Spleen (tissue), 13 donors: ENCODE measurements around the gene SLC22A7. TPM values are rescaled to one million over a fixed set of nuclear protein-coding genes. Genes with fewer than 3 reads are reported as not detected.

Experiments used
- DNase-seq: peaks from one replicate; pipeline ENCODE4 v3.0.0-alpha.2; 2020
- H3K27ac ChIP-seq, 8 donors: fragments of 200-600 bp; sonication (generic) in 7 of 8; 1 replicate in 4 of 8; 2 replicates in 4 of 8; pipeline versions ENCODE4 v1.5.0 to v1.8.0; 2016 to 2021; ENCODE audit warnings: inconsistent platforms in 4 of 8, mild to moderate bottlenecking in 4 of 8, moderate library complexity in 1 of 8
- H3K27me3 ChIP-seq, 7 donors: fragments of 200-600 bp; sonication (generic) in 6 of 7; replicated peaks in 1 of 7; 1 replicate in 4 of 7; 2 replicates in 3 of 7; pipeline versions ENCODE4 v1.5.0 to v1.8.0; 2016 to 2021; ENCODE audit warnings: inconsistent platforms in 3 of 7, mild to moderate bottlenecking in 1 of 7
- H3K36me3 ChIP-seq, 6 donors: fragments of 200-600 bp; sonication (generic) in 5 of 6; 1 replicate in 4 of 6; 2 replicates in 2 of 6; pipeline versions ENCODE4 v1.5.0 to v1.8.0; 2016 to 2021; ENCODE audit warnings: inconsistent platforms in 2 of 6
- H3K4me1 ChIP-seq, 6 donors: fragments of 200-600 bp; sonication (generic) in 5 of 6; 1 replicate in 3 of 6; 2 replicates in 3 of 6; pipeline versions ENCODE4 v1.5.0 to v1.8.0; 2016 to 2021; ENCODE audit warnings: inconsistent platforms in 3 of 6
- H3K4me3 ChIP-seq, 8 donors: fragments of 200-600 bp; sonication (generic) in 7 of 8; 1 replicate in 4 of 8; 2 replicates in 4 of 8; pipeline versions ENCODE4 v1.5.0 to v1.8.0; 2016 to 2021; ENCODE audit warnings: inconsistent platforms in 4 of 8, mild to moderate bottlenecking in 4 of 8, moderate library complexity in 2 of 8
- H3K9me3 ChIP-seq, 8 donors: fragments of 200-600 bp; sonication (generic) in 7 of 8; 1 replicate in 4 of 8; 2 replicates in 4 of 8; pipeline versions ENCODE4 v1.5.0 to v1.8.0; 2016 to 2021; ENCODE audit warnings: inconsistent platforms in 4 of 8
- POLR2A ChIP-seq, 3 donors: fragments of 450-650 bp; IDR thresholded peaks; one replicate each; pipeline ENCODE4 v1.5.1; 2017; ENCODE audit warnings: antibody characterized with exemption in 3 of 3, mild to moderate bottlenecking in 1 of 3
- POLR2AphosphoS5 ChIP-seq, 3 donors: sonication (generic); formaldehyde crosslinking; IDR thresholded peaks; one replicate each; pipeline ENCODE4 v1.5.1; 2017; ENCODE audit warnings: antibody characterized with exemption in 3 of 3
- WGBS, 5 donors: extraction: QIAGEN DNeasy Blood & Tissue Kit in 3 of 5; methylation state at CpG; one replicate each; pipeline versions ENCODE4 v1.1.5 to v1.1.7; 2013 to 2018; 5-methylcytosine and 5-hydroxymethylcytosine counted together
- intact Hi-C: fragments of 100-400 bp; cut with DNase I; formaldehyde crosslinking; loops from one replicate; pipeline ENCODE4 v1.15.0; 2023; ENCODE audit warnings: low total_unique reads
- long read RNA-seq, 2 donors: transcript quantifications; one replicate each; lab custom pipeline, GENCODE V29; 2026
- polyA plus RNA-seq, 3 donors: library from polyadenylated mRNA; stranded (reverse); fragments of 200-250 nt; gene quantifications; one replicate each; pipeline ENCODE4 v1.2.1, GENCODE V29; 2013
- total RNA-seq, 7 donors: library from RNA; depleted of rRNA in 3 of 7; stranded (reverse); fragments of >200 nt in 3 of 7; fragmentation: NEBNext Ultra II Directional in 4 of 7; extraction: Animal tissue kit (Norgen Biotek cat#: 25700) in 4 of 7; gene quantifications; one replicate each; pipeline versions ENCODE4 v1.1.0 to v1.2.1, GENCODE V29; 2016 to 2021
- TF ChIP-seq, protein P1 (sequence below), 11 experiments: fragments of 200-600 bp in 7 of 11; fragments of 450-650 bp in 4 of 11; sonication (generic) in 4 of 11; IDR thresholded peaks in 8 of 11; conservative IDR thresholded peaks in 3 of 11; 1 replicate in 7 of 11; 2 replicates in 4 of 11; pipeline versions ENCODE4 v1.4.0 to v1.8.0; 2016 to 2021; ENCODE audit warnings: antibody characterized with exemption in 11 of 11, inconsistent platforms in 4 of 11, mild to moderate bottlenecking in 1 of 11
- donor health status: healthy with polysubstance abuse.
- donor health status: DM: no; HTN: no; CAD: no; lungs with moderate emphysema.
- donor health status: DM: no; HTN: no; CAD: no.
- donor health status: Bipolar disorder and iron deficiency.
- donor health status: healthy.
- donor health status: DM: no; HTN: no; CAD: no.
- donor health status: DM: yes; HTN: yes; CAD: no.

SLC22A7 gene, protein sequence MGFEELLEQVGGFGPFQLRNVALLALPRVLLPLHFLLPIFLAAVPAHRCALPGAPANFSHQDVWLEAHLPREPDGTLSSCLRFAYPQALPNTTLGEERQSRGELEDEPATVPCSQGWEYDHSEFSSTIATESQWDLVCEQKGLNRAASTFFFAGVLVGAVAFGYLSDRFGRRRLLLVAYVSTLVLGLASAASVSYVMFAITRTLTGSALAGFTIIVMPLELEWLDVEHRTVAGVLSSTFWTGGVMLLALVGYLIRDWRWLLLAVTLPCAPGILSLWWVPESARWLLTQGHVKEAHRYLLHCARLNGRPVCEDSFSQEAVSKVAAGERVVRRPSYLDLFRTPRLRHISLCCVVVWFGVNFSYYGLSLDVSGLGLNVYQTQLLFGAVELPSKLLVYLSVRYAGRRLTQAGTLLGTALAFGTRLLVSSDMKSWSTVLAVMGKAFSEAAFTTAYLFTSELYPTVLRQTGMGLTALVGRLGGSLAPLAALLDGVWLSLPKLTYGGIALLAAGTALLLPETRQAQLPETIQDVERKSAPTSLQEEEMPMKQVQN
- total RNA-seq (not detected), polyA plus RNA-seq (not detected)
- long read RNA-seq, donor 1 = 0 reads
- long read RNA-seq, donor 2 = 0 reads

DNA sequence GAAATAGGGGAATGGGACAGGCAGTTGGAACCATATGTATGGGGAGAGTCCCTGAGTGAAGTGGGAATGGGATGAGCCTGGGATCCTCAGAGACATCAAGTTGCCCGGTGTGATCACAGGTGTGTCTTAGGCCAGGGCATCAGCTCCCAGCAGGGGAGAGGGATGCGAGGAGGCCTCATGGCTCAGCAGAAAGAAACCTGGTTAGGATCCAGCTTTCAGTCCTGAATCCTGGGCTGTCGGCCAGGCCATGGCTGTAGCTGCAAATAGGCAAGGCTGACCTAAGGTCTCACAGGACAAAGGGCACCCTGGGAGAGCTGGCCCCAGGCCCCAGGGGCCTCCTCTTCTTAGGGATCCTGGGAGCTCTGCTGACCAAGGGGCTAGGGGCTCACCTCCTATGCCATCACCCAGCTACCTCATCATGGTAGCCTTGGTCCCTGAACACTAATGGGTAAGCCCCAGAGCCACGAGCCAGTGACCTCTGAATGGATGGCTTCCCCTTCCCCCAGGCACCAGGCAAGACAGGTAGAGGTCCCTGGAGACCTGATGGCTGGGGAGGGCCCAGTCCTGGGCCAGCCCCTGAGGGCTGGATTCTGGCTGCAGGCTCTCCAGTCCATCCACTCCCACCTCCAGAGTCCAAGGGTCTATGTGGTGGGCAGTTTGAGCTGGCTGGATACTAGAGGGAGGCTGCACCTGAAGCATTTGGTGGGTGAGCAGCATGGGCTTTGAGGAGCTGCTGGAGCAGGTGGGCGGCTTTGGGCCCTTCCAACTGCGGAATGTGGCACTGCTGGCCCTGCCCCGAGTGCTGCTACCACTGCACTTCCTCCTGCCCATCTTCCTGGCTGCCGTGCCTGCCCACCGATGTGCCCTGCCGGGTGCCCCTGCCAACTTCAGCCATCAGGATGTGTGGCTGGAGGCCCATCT, at the start of gene SLC22A7:
Gene SLC22A7, plus strand, starts transcription at position 617 of the 921 bp plus-strand sequence. Its CDS starts 99 bp downstream, at position 716.
- intact Hi-C loops = no loop called here
- TF ChIP-seq POLR2AphosphoS5 (IDR thresholded peaks at IDR 0.05) (peak in 1 of 3 donors; percentile 22), POLR2A (IDR thresholded peaks at IDR 0.05) (no peak)
- TF ChIP-seq, protein P1, sequence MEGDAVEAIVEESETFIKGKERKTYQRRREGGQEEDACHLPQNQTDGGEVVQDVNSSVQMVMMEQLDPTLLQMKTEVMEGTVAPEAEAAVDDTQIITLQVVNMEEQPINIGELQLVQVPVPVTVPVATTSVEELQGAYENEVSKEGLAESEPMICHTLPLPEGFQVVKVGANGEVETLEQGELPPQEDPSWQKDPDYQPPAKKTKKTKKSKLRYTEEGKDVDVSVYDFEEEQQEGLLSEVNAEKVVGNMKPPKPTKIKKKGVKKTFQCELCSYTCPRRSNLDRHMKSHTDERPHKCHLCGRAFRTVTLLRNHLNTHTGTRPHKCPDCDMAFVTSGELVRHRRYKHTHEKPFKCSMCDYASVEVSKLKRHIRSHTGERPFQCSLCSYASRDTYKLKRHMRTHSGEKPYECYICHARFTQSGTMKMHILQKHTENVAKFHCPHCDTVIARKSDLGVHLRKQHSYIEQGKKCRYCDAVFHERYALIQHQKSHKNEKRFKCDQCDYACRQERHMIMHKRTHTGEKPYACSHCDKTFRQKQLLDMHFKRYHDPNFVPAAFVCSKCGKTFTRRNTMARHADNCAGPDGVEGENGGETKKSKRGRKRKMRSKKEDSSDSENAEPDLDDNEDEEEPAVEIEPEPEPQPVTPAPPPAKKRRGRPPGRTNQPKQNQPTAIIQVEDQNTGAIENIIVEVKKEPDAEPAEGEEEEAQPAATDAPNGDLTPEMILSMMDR (IDR thresholded peaks at IDR 0.05 in 8 of 11, conservative IDR thresholded peaks at IDR 0.05 in 3 of 11) = no peak
- Histone ChIP-seq H3K27ac (no peak within 1 kb of the TSS), H3K27me3 (peaks cover 0 to 36% (median 0%) of the 10 kb centered on the region in 7 donors), H3K4me3 (no peak within 1 kb of the TSS), H3K9me3 (no peaks in the 10 kb centered on the region), H3K4me1 (no peaks in the 10 kb centered on the region), H3K36me3 (no peaks in the 10 kb centered on the region)
- WGBS, 5 donors = 64 to 89% (median 72%) methylated on average over 8 to 10 of the region's 10 CpGs
- DNase-seq = no peak

DNA sequence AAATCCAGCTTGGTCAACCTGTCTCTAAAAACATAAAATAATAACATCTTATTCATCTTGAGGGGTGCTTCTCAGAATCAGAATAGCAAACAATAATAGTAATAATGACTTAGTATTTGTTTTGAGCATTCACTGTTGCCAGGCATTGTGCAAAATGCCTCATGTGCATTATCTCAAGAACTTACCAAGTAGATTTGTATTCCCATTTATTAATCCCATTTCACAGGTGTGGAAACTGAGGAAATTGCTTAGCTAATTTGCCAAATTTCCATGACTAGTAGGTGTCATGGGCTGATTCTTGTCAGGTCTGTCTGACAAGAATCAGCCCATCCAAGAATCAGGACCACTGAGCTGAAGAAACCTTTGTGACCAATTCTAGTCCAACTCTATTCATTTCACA, 49.3 kb upstream of the SLC22A7 start:
- peaks cover 0 to 79% (median 19%) of the 10 kb centered on the region in 7 donors for H3K27me3 ChIP-seq

DNA sequence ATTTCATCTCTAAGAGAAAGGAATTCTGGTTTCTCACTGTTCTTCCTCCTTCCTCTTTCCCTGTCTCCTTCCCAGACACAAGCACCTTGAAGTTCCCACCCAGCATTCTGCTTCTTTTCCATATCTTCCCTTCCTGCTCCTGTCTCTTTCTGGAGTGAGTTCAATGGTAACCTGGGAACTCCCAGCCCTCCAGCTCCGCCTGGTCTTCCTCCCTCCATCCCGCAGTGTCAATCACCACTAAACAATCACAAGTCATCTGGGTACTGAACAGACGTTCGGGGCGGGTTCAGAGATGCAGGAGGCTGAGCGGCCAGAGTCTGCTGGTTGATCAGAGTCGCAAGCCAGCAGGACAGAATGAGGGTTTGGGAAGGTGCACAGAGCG, 47.1 kb upstream of the SLC22A7 start:
- 10 to 23% (median 14%) methylated on average over 8 of the region's 8 CpGs for WGBS, 5 donors
- intact Hi-C loops = no loop called here
- no peaks in the 10 kb centered on the region for H3K36me3 ChIP-seq

More for the DNA sequence above, 49.3 kb upstream of the SLC22A7 start:
- no peak for DNase-seq
- no peak overlapping the region for H3K27ac ChIP-seq
- H3K4me1 ChIP-seq = peaks cover 4 to 26% (median 17%) of the 10 kb centered on the region in 6 donors
- TF ChIP-seq, protein P1 (IDR thresholded peaks at IDR 0.05 in 8 of 11, conservative IDR thresholded peaks at IDR 0.05 in 3 of 11) = no peak
- no peak for TF ChIP-seq POLR2A (IDR thresholded peaks at IDR 0.05)
- no peak overlapping the region for H3K4me3 ChIP-seq
- intact Hi-C loops = no loop called here
- H3K36me3 ChIP-seq = no peaks in the 10 kb centered on the region
- H3K9me3 ChIP-seq = no peaks in the 10 kb centered on the region

More for the DNA sequence above, 47.1 kb upstream of the SLC22A7 start:
- Histone ChIP-seq H3K4me3 (no peak overlapping the region), H3K27me3 (peaks cover 0 to 72% (median 7%) of the 10 kb centered on the region in 7 donors), H3K4me1 (peaks cover 4 to 26% (median 17%) of the 10 kb centered on the region in 6 donors), H3K9me3 (no peaks in the 10 kb centered on the region), H3K27ac (no peak overlapping the region)
- TF ChIP-seq POLR2AphosphoS5 (IDR thresholded peaks at IDR 0.05) (no peak), POLR2A (IDR thresholded peaks at IDR 0.05) (no peak)
- TF ChIP-seq, protein P1 (IDR thresholded peaks at IDR 0.05 in 8 of 11, conservative IDR thresholded peaks at IDR 0.05 in 3 of 11) = no peak
- DNase-seq = no peak
